Ishikawa (cell line): Measurements from ENCODE around the gene TSPYL4.

Experiments
- CREB1 ChIP-seq: IDR thresholded peaks from 2 replicates; pipeline ENCODE4 v1.6.1; 2012; ENCODE audit warnings: low read depth
- EP300 ChIP-seq: IDR thresholded peaks from 2 replicates; pipeline ENCODE4 v1.6.1; 2012; ENCODE audit warnings: borderline replicate concordance
- MAX ChIP-seq: IDR thresholded peaks from 2 replicates; pipeline ENCODE4 v1.6.1; 2012
- NFIC ChIP-seq: IDR thresholded peaks from 2 replicates; pipeline ENCODE4 v1.6.1; 2012
- REST ChIP-seq: IDR thresholded peaks from 2 replicates; pipeline ENCODE4 v1.6.1; 2012; ENCODE audit warnings: low read depth, mild to moderate bottlenecking
- TAF1 ChIP-seq: IDR thresholded peaks from 2 replicates; pipeline ENCODE4 v1.6.1; 2012; ENCODE audit warnings: low read depth, mild to moderate bottlenecking
- TCF12 ChIP-seq: IDR thresholded peaks from 2 replicates; pipeline ENCODE4 v1.6.1; 2012; ENCODE audit warnings: low read depth
- TEAD4 ChIP-seq: IDR thresholded peaks from 2 replicates; pipeline ENCODE4 v1.6.1; 2012

GRCh38 chr6:116214681-116215080 lies 39.2 kb downstream of the TSPYL4 start:
- TF ChIP-seq MAX (no peak), EP300 (no peak), REST (no peak), TAF1 (no peak), TCF12 (no peak), CREB1 (no peak), TEAD4 (no peak), NFIC (no peak)
